HepG2 (cell line): ENCODE measurements around the gene ALDH16A1. TPM values are rescaled to one million over a fixed set of nuclear protein-coding genes. Genes with fewer than 3 reads are reported as not detected.

Experiments
- ATAC-seq: fragments of 200-7000 bp; cut with Tn5 transposase; 3 replicates; pipeline ENCODE4 v1.9.1; 2020; ENCODE audit warnings: mild to moderate bottlenecking, moderate library complexity
- BruUV-seq: library from RNA; stranded (reverse); fragments of 400-500 nt; replicated peaks from 2 replicates; lab custom pipeline; 2021; lab: Mats Ljungman, UMichigan
- CTCF ChIA-PET: fragments of 300-600 bp; formaldehyde crosslinking; extraction: SDS; loops from one replicate; lab custom pipeline; 2021; ENCODE audit warnings: low total read pairs, inconsistent platforms, low intra/inter-chr PET ratio; lab: Yijun Ruan, JAX
- POLR2A ChIA-PET: fragments of 350-600 bp; sonication (Branson Sonifier 250); formaldehyde crosslinking; loops from one replicate; lab custom pipeline; 2020; ENCODE audit warnings: antibody characterized with exemption, inconsistent platforms; lab: Yijun Ruan, JAX
- DNase-seq: peaks from one replicate; pipeline ENCODE4 v3.0.0-alpha.2; 2015; ENCODE audit warnings: low spot score
- FAIRE-seq: peaks from 3 replicates; lab custom pipeline; 2011; peaks lifted over from hg19 to GRCh38; lab: Jason Lieb, UNC
- H2AFZ ChIP-seq: one replicate; pipeline ENCODE4 v1.6.1; 2011; ENCODE audit warnings: low read length, inconsistent platforms
- H3K27ac ChIP-seq: fragments of 300-600 bp; 3 replicates; pipeline ENCODE4 v1.8.0; 2011; ENCODE audit warnings: mixed run types, mild to moderate bottlenecking, mixed read lengths, low read length, inconsistent platforms; ENCODE audit not compliant: insufficient read depth; ENCODE audit errors: extremely low read length
- H3K27me3 ChIP-seq, 2 experiments: fragments of 200-600 bp in 1 of 2; 2 replicates in 1 of 2; 3 replicates in 1 of 2; pipeline versions ENCODE4 v1.6.0 to v1.8.0; 2011; ENCODE audit warnings: low read length in 2 of 2, mild to moderate bottlenecking in 2 of 2, moderate library complexity in 2 of 2, inconsistent platforms in 1 of 2; ENCODE audit not compliant: insufficient read depth in 2 of 2, control insufficient read depth in 1 of 2
- H3K36me3 ChIP-seq, 2 experiments: fragments of 200-600 bp in 1 of 2; replicated peaks in 1 of 2; 2 replicates in 1 of 2; 3 replicates in 1 of 2; pipeline versions ENCODE4 v1.5.1 to v1.8.0; 2011; ENCODE audit warnings: low read length in 2 of 2, inconsistent platforms in 1 of 2; ENCODE audit not compliant: insufficient read depth in 2 of 2, control insufficient read depth in 1 of 2
- H3K4me1 ChIP-seq: 2 replicates; pipeline ENCODE4 v1.5.1; 2012; ENCODE audit warnings: low read length, inconsistent platforms; ENCODE audit not compliant: insufficient read depth
- H3K4me2 ChIP-seq: 2 replicates; pipeline ENCODE4 v1.6.0; 2011; ENCODE audit warnings: low read depth, low read length, inconsistent platforms
- H3K4me3 ChIP-seq, 3 experiments: fragments of 200-600 bp in 1 of 3; sonication (generic), shearing (Covaris generic) in 1 of 3; replicated peaks in 1 of 3; 2 replicates each; pipeline ENCODE4 v1.5.1; 2011 to 2016; ENCODE audit warnings: low read length in 3 of 3, inconsistent platforms in 2 of 3, low read depth in 2 of 3, mild to moderate bottlenecking in 2 of 3, control low read depth in 1 of 3, mixed read lengths in 1 of 3; ENCODE audit not compliant: insufficient read depth in 1 of 3
- H3K79me2 ChIP-seq: one replicate; pipeline ENCODE4 v1.6.1; 2011; ENCODE audit warnings: low read length, inconsistent platforms; ENCODE audit not compliant: insufficient read depth
- H3K9ac ChIP-seq: 2 replicates; pipeline ENCODE4 v1.6.0; 2011; ENCODE audit warnings: mild to moderate bottlenecking, low read depth, low read length, inconsistent platforms; ENCODE audit not compliant: insufficient read depth
- H3K9me3 ChIP-seq: 2 replicates; pipeline ENCODE4 v1.5.1; 2012; ENCODE audit warnings: mild to moderate bottlenecking, low read length
- H4K20me1 ChIP-seq: 2 replicates; pipeline ENCODE4 v1.6.0; 2011; ENCODE audit warnings: inconsistent platforms, mild to moderate bottlenecking, low read length, moderate library complexity; ENCODE audit not compliant: insufficient read depth
- ATF7 ChIP-seq, 2 experiments: fragments of 450-650 bp in 1 of 2; sonication (generic) in 1 of 2; formaldehyde crosslinking in 1 of 2; IDR thresholded peaks; 2 replicates each; pipeline versions ENCODE4 v1.4.0 to v1.6.1; 2016 to 2020; ENCODE audit warnings: antibody characterized with exemption in 1 of 2, mild to moderate bottlenecking in 1 of 2, missing genetic modification reagents in 1 of 2
- CREB1 ChIP-seq, 2 experiments: fragments of 450-650 bp in 1 of 2; IDR thresholded peaks; 2 replicates each; pipeline ENCODE4 v1.6.1; 2016 to 2017; ENCODE audit warnings: control low read depth in 1 of 2, mild to moderate bottlenecking in 1 of 2, missing compliant biosample characterization in 1 of 2, missing genetic modification characterization in 1 of 2
- MYPOP ChIP-seq: sonication (generic); formaldehyde crosslinking; IDR thresholded peaks from 2 replicates; pipeline ENCODE4 v1.8.1; 2023; ENCODE audit warnings: mild to moderate bottlenecking, moderate library complexity, missing genetic modification reagents
- NCOA5 ChIP-seq: sonication (generic); formaldehyde crosslinking; IDR thresholded peaks from 2 replicates; pipeline ENCODE4 v1.4.0; 2020; ENCODE audit warnings: missing genetic modification reagents
- NR0B2 ChIP-seq: sonication (generic); formaldehyde crosslinking; IDR thresholded peaks from 2 replicates; pipeline ENCODE4 v1.4.0; 2020; ENCODE audit warnings: mild to moderate bottlenecking, missing genetic modification reagents
- ZNF879 ChIP-seq: sonication (generic); formaldehyde crosslinking; IDR thresholded peaks from 2 replicates; pipeline ENCODE4 v1.8.1; 2023; ENCODE audit warnings: missing genetic modification reagents
- ZXDC ChIP-seq: sonication (generic); formaldehyde crosslinking; IDR thresholded peaks from 2 replicates; pipeline ENCODE4 v1.5.0; 2020; ENCODE audit warnings: mild to moderate bottlenecking, missing genetic modification reagents
- WGBS: methylation state at CpG from one replicate; pipeline ENCODE4 v1.1.6; 2017; ENCODE audit warnings: low lambda C conversion rate; 5-methylcytosine and 5-hydroxymethylcytosine counted together
- in situ Hi-C: cut with HindIII; loops from 2 replicates; pipeline ENCODE4 v1.10.0; 2017; ENCODE audit warnings: low pct_unique_long_range_greater_than_20kb; ENCODE audit not compliant: extremely low pct_ligation_motif_present
- intact Hi-C: fragments of 100-400 bp; cut with micrococcal nuclease; formaldehyde crosslinking; loops from one replicate; pipeline ENCODE4 v1.10.0; 2022; ENCODE audit not compliant: unreplicated experiment
- polyA plus RNA-seq, 8 experiments: library from polyadenylated mRNA; depleted of rRNA in 3 of 8; stranded (reverse) in 7 of 8; unstranded in 1 of 8; fragments of >200 nt; fragmentation: Illumina TruSeq in 4 of 8; extraction: Trizol in 4 of 8; gene quantifications; 2 replicates each; pipeline versions ENCODE4 v1.2.1 to v1.2.3, GENCODE V29; 2011 to 2016; ENCODE audit warnings: low read depth in 4 of 8, missing spikeins in 1 of 8, mixed read lengths in 1 of 8; ENCODE audit not compliant: insufficient read depth in 1 of 8
- total RNA-seq, 5 experiments: library from RNA; depleted of rRNA; stranded (reverse); fragments of >200 nt; fragmentation: Illumina TruSeq; extraction: Trizol; gene quantifications; 2 replicates each; pipeline ENCODE4 v1.2.3, GENCODE V29; 2016; ENCODE audit warnings: low read depth in 1 of 5
- TF ChIP-seq, protein P1 (sequence below): sonication (generic); formaldehyde crosslinking; IDR thresholded peaks from 2 replicates; pipeline ENCODE4 v1.5.0; 2020; ENCODE audit warnings: mild to moderate bottlenecking, missing genetic modification reagents

ALDH16A1 gene
- total and polyA plus RNA-seq, 2 of the 13 experiments (the other 11 are each of a cell fraction or from before 2014, with no cell fraction given), result 8.4 to 34.9 TPM

DNA sequence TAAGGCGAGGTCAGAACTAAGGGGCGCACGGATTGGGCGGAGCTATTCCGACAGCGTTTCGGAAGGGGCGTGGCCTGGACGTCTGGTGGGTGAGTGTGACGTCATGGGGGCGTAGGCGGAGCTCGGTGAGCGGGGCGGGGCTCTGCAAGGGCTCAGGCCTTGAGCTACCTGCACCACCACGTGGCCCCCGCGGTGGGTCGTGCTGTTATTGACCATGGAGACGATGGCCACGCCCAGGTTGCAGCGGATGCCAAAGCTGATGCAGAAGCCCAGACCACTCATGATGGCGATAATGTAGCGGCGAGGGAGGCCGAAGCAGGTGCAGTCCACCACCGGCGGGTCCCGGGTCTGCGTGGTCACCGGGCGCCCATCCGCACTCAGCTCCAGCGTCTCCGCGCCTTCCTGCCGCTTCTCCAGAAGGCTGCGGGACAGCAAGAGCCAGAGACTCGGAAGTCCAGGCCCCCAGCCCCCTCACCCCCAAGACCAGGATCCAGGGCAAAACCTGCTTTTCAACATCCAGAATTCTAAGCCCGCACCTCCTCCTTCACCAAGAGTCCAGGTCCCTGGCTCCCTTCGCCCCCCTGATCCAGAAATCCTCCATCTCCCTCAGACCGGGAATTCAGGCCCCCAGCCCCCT, 16.5 kb upstream of the ALDH16A1 start:
- CTCF ChIA-PET, result no interaction called here
- POLR2A ChIA-PET, result interaction anchor here (1.0 kb wide), 1 partner anchor 17 kb away, joined by 3 read pairs; the partner anchor contains the start of gene ALDH16A1
- Histone ChIP-seq H3K9ac (no peak overlapping the region), H3K27me3 (peaks cover 10 to 87% of the 10 kb centered on the region in 2 experiments), H3K4me3 (no peak overlapping the region), H3K9me3 (no peaks in the 10 kb centered on the region), H3K4me1 (peaks cover 1% of the 10 kb centered on the region), H3K4me2 (no peak overlapping the region; the same call in 1 of the 2 replicates), H4K20me1 (no peaks in the 10 kb centered on the region), H3K79me2 (no peaks in the 10 kb centered on the region), H2AFZ (no peak overlapping the region), H3K27ac (no peak overlapping the region), H3K36me3 (no peaks in the 10 kb centered on the region)
- peak; percentile 90 for TF ChIP-seq ATF7 (IDR thresholded peaks at IDR 0.05)
- no peak for TF ChIP-seq ATF7 (CRISPR knock-in tag; IDR thresholded peaks at IDR 0.05)
- TF ChIP-seq, protein P1, sequence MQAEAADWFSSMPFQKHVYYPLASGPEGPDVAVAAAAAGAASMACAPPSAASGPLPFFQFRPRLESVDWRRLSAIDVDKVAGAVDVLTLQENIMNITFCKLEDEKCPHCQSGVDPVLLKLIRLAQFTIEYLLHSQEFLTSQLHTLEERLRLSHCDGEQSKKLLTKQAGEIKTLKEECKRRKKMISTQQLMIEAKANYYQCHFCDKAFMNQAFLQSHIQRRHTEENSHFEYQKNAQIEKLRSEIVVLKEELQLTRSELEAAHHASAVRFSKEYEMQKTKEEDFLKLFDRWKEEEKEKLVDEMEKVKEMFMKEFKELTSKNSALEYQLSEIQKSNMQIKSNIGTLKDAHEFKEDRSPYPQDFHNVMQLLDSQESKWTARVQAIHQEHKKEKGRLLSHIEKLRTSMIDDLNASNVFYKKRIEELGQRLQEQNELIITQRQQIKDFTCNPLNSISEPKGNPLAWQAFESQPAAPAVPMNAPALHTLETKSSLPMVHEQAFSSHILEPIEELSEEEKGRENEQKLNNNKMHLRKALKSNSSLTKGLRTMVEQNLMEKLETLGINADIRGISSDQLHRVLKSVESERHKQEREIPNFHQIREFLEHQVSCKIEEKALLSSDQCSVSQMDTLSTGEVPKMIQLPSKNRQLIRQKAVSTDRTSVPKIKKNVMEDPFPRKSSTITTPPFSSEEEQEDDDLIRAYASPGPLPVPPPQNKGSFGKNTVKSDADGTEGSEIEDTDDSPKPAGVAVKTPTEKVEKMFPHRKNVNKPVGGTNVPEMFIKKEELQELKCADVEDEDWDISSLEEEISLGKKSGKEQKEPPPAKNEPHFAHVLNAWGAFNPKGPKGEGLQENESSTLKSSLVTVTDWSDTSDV (CRISPR knock-in tag), result no peak
- peak; percentile 97 for TF ChIP-seq CREB1 (IDR thresholded peaks at IDR 0.05)
- TF ChIP-seq CREB1 (CRISPR knock-in tag; IDR thresholded peaks at IDR 0.05), result no peak
- WGBS, result 71% methylated on average over 11 of the region's 42 CpGs
- no TSS peak for BruUV-seq
- ATAC-seq (no peak), FAIRE-seq (no peak), DNase-seq (no peak)
- in situ Hi-C loops (no loop called here), intact Hi-C loops (no loop called here)

DNA sequence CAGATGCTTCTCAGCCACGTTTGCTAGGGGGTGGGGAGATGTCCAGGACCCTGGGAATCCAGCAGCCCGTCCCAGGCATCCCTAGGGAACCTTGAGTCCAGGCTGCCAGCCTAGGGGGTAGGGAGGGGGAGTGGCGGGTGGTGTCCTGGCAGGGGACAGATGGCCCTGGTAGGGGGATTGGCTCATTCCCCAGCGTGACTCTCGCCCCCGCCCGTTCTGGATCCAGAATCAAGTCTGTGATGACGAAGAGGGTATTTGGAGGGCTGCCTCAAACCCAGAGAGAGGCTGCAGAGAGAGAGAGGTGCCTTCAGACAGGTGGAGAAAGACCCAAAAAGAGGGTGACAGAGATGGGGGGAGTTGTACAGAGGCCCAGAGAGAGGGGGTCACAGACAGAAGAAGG, 15.8 kb upstream of the ALDH16A1 start:
- no peaks in the 10 kb centered on the region for H3K79me2 ChIP-seq
- H3K4me1 ChIP-seq, result peaks cover 9% of the 10 kb centered on the region
- no peak overlapping the region for H2AFZ ChIP-seq
- no peaks in the 10 kb centered on the region for H3K9me3 ChIP-seq
- in situ Hi-C loops (no loop called here), intact Hi-C loops (no loop called here)
- no TSS peak for BruUV-seq
- ChIA-PET POLR2A (no interaction called here), CTCF (no interaction called here)
- H3K36me3 ChIP-seq, result no peaks in the 10 kb centered on the region
- no peak overlapping the region for H3K4me3 ChIP-seq
- ATAC-seq, result no peak
- no peak for FAIRE-seq
- H3K27ac ChIP-seq, result no peak overlapping the region
- H3K4me2 ChIP-seq, result no peak overlapping the region
- H4K20me1 ChIP-seq, result peaks cover 3% of the 10 kb centered on the region; the same call in 1 of the 2 replicates
- WGBS, result 4% methylated on average over 8 of the region's 8 CpGs
- peaks cover 8 to 90% of the 10 kb centered on the region in 2 experiments for H3K27me3 ChIP-seq
- no peak overlapping the region for H3K9ac ChIP-seq
- DNase-seq, result no peak
- TF ChIP-seq NR0B2 (CRISPR knock-in tag) (no peak), ZXDC (CRISPR knock-in tag) (no peak), ZNF879 (CRISPR knock-in tag) (no peak), NCOA5 (no peak), MYPOP (CRISPR knock-in tag) (no peak)
